ENCODE results near the gene HORMAD2.

- TF ChIP-seq CTCF (conservative IDR thresholded peaks at IDR 0.05 in 1 of 2, IDR thresholded peaks at IDR 0.05 in 1 of 2; ENCODE audit: extremely low read depth in 1 of 2, insufficient read depth in 1 of 2, low read depth in 1 of 2, low read length in 2 of 2) (no peak), EZH2 (IDR thresholded peaks at IDR 0.05; ENCODE audit: borderline replicate concordance, low read length) (no peak)
These were observed 142.1 kb downstream of the HORMAD2 start for GRCh38 chr22:30222321-30222720.
